ENCODE results near the gene SERPINE2.
"Not testable (repeated sequence)": the region's sequence is repeated elsewhere in the genome, so short reads cannot be mapped to it uniquely, and the experiment has no call there.

SERPINE2 gene

DNA sequence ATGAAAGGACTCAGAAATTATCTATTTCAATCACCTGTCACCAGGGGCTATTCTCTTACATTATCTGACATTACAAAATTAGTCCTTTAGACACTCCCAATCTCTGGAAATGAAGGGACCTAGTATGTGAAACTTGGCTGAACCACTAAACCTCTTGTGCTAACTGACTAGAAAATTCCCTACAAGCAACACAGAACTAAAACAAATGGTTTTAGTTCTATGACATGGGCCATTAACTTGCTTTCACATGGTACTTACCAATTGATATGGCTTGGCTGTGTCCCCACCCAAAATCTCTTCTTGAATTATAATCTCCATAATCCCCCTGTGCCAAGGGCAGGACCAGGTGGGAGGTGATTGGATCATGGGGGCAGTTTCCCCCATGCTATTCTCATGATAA, 16.6 kb downstream of the SERPINE2 start:
- no peak for DNase-seq
- H3K36me3 ChIP-seq (ENCODE audit: control insufficient read depth, insufficient read depth, low read length): no peaks in the 10 kb centered on the region
- peaks cover 7% of the 10 kb centered on the region for H3K4me1 ChIP-seq (ENCODE audit: control insufficient read depth, insufficient read depth, low read length, poor library complexity, severe bottlenecking)
- H3K27me3 ChIP-seq (replicated peaks; ENCODE audit: control insufficient read depth, insufficient read depth, low read length, poor library complexity, severe bottlenecking): no peaks in the 10 kb centered on the region
- no peak overlapping the region for H3K4me3 ChIP-seq (ENCODE audit: insufficient read depth, low read depth, low read length, poor library complexity, severe bottlenecking)
- no peak overlapping the region for H3K27ac ChIP-seq (ENCODE audit: insufficient read depth, low read length, poor library complexity, severe bottlenecking)
- no peaks in the 10 kb centered on the region for H3K9me3 ChIP-seq (ENCODE audit: control insufficient read depth, low read length)

- Histone ChIP-seq H3K36me3 (ENCODE audit: control insufficient read depth, insufficient read depth, low read length) (no peaks in the 10 kb centered on the region), H3K27me3 (replicated peaks; ENCODE audit: control insufficient read depth, insufficient read depth, low read length, poor library complexity, severe bottlenecking) (no peaks in the 10 kb centered on the region), H3K4me3 (ENCODE audit: insufficient read depth, low read depth, low read length, poor library complexity, severe bottlenecking) (no peak overlapping the region), H3K9me3 (ENCODE audit: control insufficient read depth, low read length) (no peaks in the 10 kb centered on the region), H3K27ac (ENCODE audit: insufficient read depth, low read length, poor library complexity, severe bottlenecking) (no peak overlapping the region), H3K4me1 (ENCODE audit: control insufficient read depth, insufficient read depth, low read length, poor library complexity, severe bottlenecking) (peaks cover 4% of the 10 kb centered on the region)
- DNase-seq: no peak
These were observed 18.6 kb downstream of the SERPINE2 start for GRCh38 chr2:224020523-224020922.

GRCh38 chr2:224017957-224018356, 21.1 kb downstream of the SERPINE2 start:
- Histone ChIP-seq H3K27ac (ENCODE audit: insufficient read depth, low read length, poor library complexity, severe bottlenecking) (no peak overlapping the region), H3K4me1 (ENCODE audit: control insufficient read depth, insufficient read depth, low read length, poor library complexity, severe bottlenecking) (no peaks in the 10 kb centered on the region), H3K4me3 (ENCODE audit: insufficient read depth, low read depth, low read length, poor library complexity, severe bottlenecking) (no peak overlapping the region), H3K36me3 (ENCODE audit: control insufficient read depth, insufficient read depth, low read length) (no peaks in the 10 kb centered on the region), H3K27me3 (replicated peaks; ENCODE audit: control insufficient read depth, insufficient read depth, low read length, poor library complexity, severe bottlenecking) (no peaks in the 10 kb centered on the region), H3K9me3 (ENCODE audit: control insufficient read depth, low read length) (no peaks in the 10 kb centered on the region)
- no peak for DNase-seq

GRCh38 chr2:224016963-224017362, 22.1 kb downstream of the SERPINE2 start:
- Histone ChIP-seq H3K27me3 (replicated peaks; ENCODE audit: control insufficient read depth, insufficient read depth, low read length, poor library complexity, severe bottlenecking) (no peaks in the 10 kb centered on the region), H3K27ac (ENCODE audit: insufficient read depth, low read length, poor library complexity, severe bottlenecking) (no peak overlapping the region), H3K36me3 (ENCODE audit: control insufficient read depth, insufficient read depth, low read length) (no peaks in the 10 kb centered on the region), H3K9me3 (ENCODE audit: control insufficient read depth, low read length) (no peaks in the 10 kb centered on the region), H3K4me3 (ENCODE audit: insufficient read depth, low read depth, low read length, poor library complexity, severe bottlenecking) (no peak overlapping the region), H3K4me1 (ENCODE audit: control insufficient read depth, insufficient read depth, low read length, poor library complexity, severe bottlenecking) (no peaks in the 10 kb centered on the region)
- no peak for DNase-seq

- Histone ChIP-seq H3K4me1 (ENCODE audit: control insufficient read depth, insufficient read depth, low read length, poor library complexity, severe bottlenecking) (no peaks in the 10 kb centered on the region), H3K27ac (ENCODE audit: insufficient read depth, low read length, poor library complexity, severe bottlenecking) (no peak overlapping the region), H3K36me3 (ENCODE audit: control insufficient read depth, insufficient read depth, low read length) (no peaks in the 10 kb centered on the region), H3K4me3 (ENCODE audit: insufficient read depth, low read depth, low read length, poor library complexity, severe bottlenecking) (no peak overlapping the region), H3K27me3 (replicated peaks; ENCODE audit: control insufficient read depth, insufficient read depth, low read length, poor library complexity, severe bottlenecking) (no peaks in the 10 kb centered on the region), H3K9me3 (ENCODE audit: control insufficient read depth, low read length) (no peaks in the 10 kb centered on the region)
- DNase-seq: no peak
These were observed 24.8 kb downstream of the SERPINE2 start for GRCh38 chr2:224014336-224014735.

DNA sequence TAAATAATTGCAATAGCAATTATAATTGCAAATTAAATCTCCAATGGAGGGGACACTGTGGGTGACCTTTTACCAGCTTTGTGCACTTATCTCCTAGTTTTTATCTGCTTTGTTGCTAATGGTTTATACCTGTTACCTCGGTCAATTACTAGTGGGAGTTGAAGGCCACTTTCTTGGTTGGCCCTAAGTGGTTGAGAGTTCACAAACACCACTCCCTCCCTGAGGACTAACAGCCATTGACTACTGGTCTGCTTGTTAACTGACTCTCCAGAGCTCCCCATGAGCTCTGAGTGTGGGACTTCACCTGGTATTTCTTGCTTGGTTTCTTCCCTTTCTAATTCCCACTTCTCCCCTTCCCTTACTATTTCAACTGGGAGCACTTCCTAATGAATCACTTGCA, 27.2 kb downstream of the SERPINE2 start:
- Histone ChIP-seq H3K4me1 (ENCODE audit: control insufficient read depth, insufficient read depth, low read length, poor library complexity, severe bottlenecking) (no peaks in the 10 kb centered on the region), H3K9me3 (ENCODE audit: control insufficient read depth, low read length) (no peaks in the 10 kb centered on the region), H3K36me3 (ENCODE audit: control insufficient read depth, insufficient read depth, low read length) (no peaks in the 10 kb centered on the region), H3K4me3 (ENCODE audit: insufficient read depth, low read depth, low read length, poor library complexity, severe bottlenecking) (no peak overlapping the region), H3K27me3 (replicated peaks; ENCODE audit: control insufficient read depth, insufficient read depth, low read length, poor library complexity, severe bottlenecking) (no peaks in the 10 kb centered on the region), H3K27ac (ENCODE audit: insufficient read depth, low read length, poor library complexity, severe bottlenecking) (no peak overlapping the region)
- no peak for DNase-seq

DNA sequence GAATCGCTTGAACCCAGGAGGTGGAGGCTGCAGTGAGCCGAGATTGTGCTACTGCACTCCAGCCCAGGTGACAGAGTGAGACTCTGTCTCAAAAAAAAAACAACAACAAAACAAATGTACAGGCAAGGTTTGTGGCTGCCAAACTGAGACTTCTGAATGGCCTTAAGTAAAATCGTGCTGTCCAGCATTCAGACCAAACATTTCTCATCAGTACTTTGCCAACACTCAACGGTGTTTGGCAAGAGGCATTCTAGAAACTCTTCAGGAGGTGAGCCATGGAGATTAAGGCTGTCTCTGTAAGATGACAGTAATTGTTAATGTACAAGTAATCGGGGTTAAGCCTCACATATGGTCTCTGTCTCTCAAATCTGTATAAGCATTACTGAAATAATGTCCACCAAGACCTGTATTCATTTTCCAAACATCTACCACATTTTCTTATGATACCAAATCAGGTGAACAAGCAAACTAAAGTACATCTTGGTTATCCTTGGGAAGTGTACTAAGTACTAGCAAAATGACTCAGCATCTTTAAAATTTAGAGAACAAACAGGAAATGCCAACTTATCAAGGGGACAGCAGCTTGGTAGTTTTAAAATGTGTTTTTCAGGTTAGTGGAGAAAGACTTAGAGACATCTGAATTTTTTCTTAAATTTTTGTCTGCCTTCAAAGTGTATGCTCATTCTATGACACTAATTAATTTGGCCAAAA, 29.3 kb downstream of the SERPINE2 start:
- H3K4me3 ChIP-seq (ENCODE audit: insufficient read depth, low read depth, low read length, poor library complexity, severe bottlenecking): no peak overlapping the region
- no peaks in the 10 kb centered on the region for H3K9me3 ChIP-seq (ENCODE audit: control insufficient read depth, low read length)
- DNase-seq: no peak
- H3K36me3 ChIP-seq (ENCODE audit: control insufficient read depth, insufficient read depth, low read length): no peaks in the 10 kb centered on the region
- no peaks in the 10 kb centered on the region for H3K27me3 ChIP-seq (replicated peaks; ENCODE audit: control insufficient read depth, insufficient read depth, low read length, poor library complexity, severe bottlenecking)
- H3K4me1 ChIP-seq (ENCODE audit: control insufficient read depth, insufficient read depth, low read length, poor library complexity, severe bottlenecking): no peaks in the 10 kb centered on the region
- H3K27ac ChIP-seq (ENCODE audit: insufficient read depth, low read length, poor library complexity, severe bottlenecking): no peak overlapping the region

DNA sequence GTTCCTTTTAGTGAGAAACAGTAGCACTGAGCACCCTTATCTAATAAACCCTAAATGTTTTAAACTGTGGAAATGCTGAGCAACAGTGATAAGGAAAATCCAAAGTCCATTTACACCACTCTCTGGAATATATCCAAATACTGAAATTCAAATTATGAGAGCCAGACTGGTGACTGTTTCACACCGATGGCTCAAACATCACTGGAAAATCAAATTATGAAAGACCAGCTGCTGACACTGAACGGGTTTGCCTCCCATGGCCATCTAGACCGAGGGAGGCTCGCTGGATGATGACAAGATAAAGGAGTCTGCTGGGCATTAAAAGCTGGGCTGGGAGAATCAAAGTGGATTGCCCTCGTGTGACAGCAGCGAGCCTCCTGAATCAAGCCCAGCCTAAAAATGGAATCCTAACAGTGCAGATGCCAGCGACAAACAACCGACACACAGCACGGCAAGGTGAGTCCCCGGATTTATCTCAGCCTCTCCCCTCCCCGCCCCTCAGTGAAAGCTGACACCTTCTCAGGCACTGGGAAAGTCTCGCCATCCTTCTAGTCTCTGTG, 30.3 kb downstream of the SERPINE2 start:
- Histone ChIP-seq H3K36me3 (ENCODE audit: control insufficient read depth, insufficient read depth, low read length) (no peaks in the 10 kb centered on the region), H3K27me3 (replicated peaks; ENCODE audit: control insufficient read depth, insufficient read depth, low read length, poor library complexity, severe bottlenecking) (no peaks in the 10 kb centered on the region), H3K4me1 (ENCODE audit: control insufficient read depth, insufficient read depth, low read length, poor library complexity, severe bottlenecking) (no peaks in the 10 kb centered on the region), H3K4me3 (ENCODE audit: insufficient read depth, low read depth, low read length, poor library complexity, severe bottlenecking) (no peak overlapping the region), H3K27ac (ENCODE audit: insufficient read depth, low read length, poor library complexity, severe bottlenecking) (no peak overlapping the region), H3K9me3 (ENCODE audit: control insufficient read depth, low read length) (no peaks in the 10 kb centered on the region)
- DNase-seq: no peak

GRCh38 chr2:224004105-224004695, 34.9 kb downstream of the SERPINE2 start:
- H3K36me3 ChIP-seq (ENCODE audit: control insufficient read depth, insufficient read depth, low read length): no peaks in the 10 kb centered on the region
- no peak overlapping the region for H3K27ac ChIP-seq (ENCODE audit: insufficient read depth, low read length, poor library complexity, severe bottlenecking)
- H3K4me3 ChIP-seq (ENCODE audit: insufficient read depth, low read depth, low read length, poor library complexity, severe bottlenecking): no peak overlapping the region
- H3K27me3 ChIP-seq (replicated peaks; ENCODE audit: control insufficient read depth, insufficient read depth, low read length, poor library complexity, severe bottlenecking): no peaks in the 10 kb centered on the region
- no peaks in the 10 kb centered on the region for H3K4me1 ChIP-seq (ENCODE audit: control insufficient read depth, insufficient read depth, low read length, poor library complexity, severe bottlenecking)
- no peak for DNase-seq
- no peaks in the 10 kb centered on the region for H3K9me3 ChIP-seq (ENCODE audit: control insufficient read depth, low read length)

- H3K27me3 ChIP-seq (replicated peaks; ENCODE audit: control insufficient read depth, insufficient read depth, low read length, poor library complexity, severe bottlenecking); H3K9me3 ChIP-seq (ENCODE audit: control insufficient read depth, low read length); DNase-seq; H3K27ac ChIP-seq (ENCODE audit: insufficient read depth, low read length, poor library complexity, severe bottlenecking); H3K36me3 ChIP-seq (ENCODE audit: control insufficient read depth, insufficient read depth, low read length); H3K4me3 ChIP-seq (ENCODE audit: insufficient read depth, low read depth, low read length, poor library complexity, severe bottlenecking); H3K4me1 ChIP-seq (ENCODE audit: control insufficient read depth, insufficient read depth, low read length, poor library complexity, severe bottlenecking): not testable (repeated sequence)
These were observed 38.4 kb downstream of the SERPINE2 start for GRCh38 chr2:224000662-224001061.

Measured in effector memory CD4-positive, alpha-beta T cell (primary cell).